BE2C (cell line): ENCODE data around the gene ATRN.

Experiments
- DNase-seq: peaks from one replicate; pipeline ENCODE4 v3.0.0-alpha.2; 2020
- H3K27me3 ChIP-seq: fragments of 250-450 bp; sonication (Bioruptor Pico); 2 replicates; pipeline ENCODE4 v1.5.1; 2020; ENCODE audit warnings: mild to moderate bottlenecking
- H3K36me3 ChIP-seq: fragments of 250-450 bp; sonication (Bioruptor Pico); 2 replicates; pipeline ENCODE4 v1.5.1; 2020; ENCODE audit warnings: mild to moderate bottlenecking
- H3K4me1 ChIP-seq: fragments of 250-450 bp; sonication (Bioruptor Pico); 2 replicates; pipeline ENCODE4 v1.5.1; 2020
- H3K4me3 ChIP-seq: 2 replicates; pipeline ENCODE4 v1.5.1; 2011; ENCODE audit warnings: low read depth, low read length
- H3K9me3 ChIP-seq: fragments of 250-450 bp; sonication (Bioruptor Pico); 2 replicates; pipeline ENCODE4 v1.5.1; 2020
- TF ChIP-seq, protein P1 (sequence below): IDR thresholded peaks from 2 replicates; pipeline ENCODE4 v1.5.1; 2012; ENCODE audit warnings: mild to moderate bottlenecking, low read depth, low read length

The ATRN gene

DNA sequence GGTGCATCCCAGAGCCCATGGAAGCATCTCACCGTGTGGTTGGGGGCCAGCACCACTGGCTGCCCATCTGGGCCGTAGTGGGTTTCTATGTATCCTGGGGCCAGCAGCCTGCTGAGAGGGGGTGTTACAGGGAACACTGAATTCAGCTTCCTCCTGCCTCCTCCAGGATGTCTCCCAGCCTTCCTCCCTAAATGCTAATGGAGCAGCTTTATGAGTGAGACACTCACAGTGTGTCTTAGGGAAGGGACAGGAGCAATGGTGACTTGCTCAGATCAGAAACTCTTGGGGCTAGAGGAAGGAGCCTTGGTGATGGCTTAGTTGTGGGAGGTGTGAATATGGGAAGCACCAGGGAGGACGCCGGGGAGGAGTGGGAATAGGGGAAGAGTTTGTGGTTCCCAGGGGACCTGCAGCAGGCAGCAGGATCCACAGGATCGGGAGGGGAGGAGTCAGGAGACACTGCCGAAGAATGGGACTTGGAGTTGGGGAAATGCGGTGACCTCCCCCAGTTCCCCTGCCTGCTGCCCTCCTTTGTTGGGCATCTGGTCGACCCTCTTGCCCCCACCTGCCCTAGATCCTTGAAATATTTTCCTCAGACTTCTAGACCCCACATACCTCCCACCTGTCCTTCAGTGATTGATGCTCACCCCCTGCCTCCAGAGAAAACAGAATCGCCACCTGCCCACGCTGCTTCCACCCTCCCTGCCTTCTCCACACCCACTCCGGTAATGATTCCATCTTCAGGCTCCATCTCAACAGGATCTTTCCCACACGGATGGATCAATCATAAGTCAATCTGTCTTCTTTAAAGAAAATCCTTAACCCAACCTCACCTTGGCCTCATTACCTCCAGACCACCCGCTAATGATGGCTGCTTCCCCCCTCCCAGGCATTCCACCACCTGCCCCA, 204.4 kb downstream of the ATRN start:
- no peaks in the 10 kb centered on the region for H3K36me3 ChIP-seq
- no peaks in the 10 kb centered on the region for H3K4me1 ChIP-seq
- peaks cover 51% of the 10 kb centered on the region for H3K27me3 ChIP-seq
- no peak overlapping the region for H3K4me3 ChIP-seq
- TF ChIP-seq, protein P1, sequence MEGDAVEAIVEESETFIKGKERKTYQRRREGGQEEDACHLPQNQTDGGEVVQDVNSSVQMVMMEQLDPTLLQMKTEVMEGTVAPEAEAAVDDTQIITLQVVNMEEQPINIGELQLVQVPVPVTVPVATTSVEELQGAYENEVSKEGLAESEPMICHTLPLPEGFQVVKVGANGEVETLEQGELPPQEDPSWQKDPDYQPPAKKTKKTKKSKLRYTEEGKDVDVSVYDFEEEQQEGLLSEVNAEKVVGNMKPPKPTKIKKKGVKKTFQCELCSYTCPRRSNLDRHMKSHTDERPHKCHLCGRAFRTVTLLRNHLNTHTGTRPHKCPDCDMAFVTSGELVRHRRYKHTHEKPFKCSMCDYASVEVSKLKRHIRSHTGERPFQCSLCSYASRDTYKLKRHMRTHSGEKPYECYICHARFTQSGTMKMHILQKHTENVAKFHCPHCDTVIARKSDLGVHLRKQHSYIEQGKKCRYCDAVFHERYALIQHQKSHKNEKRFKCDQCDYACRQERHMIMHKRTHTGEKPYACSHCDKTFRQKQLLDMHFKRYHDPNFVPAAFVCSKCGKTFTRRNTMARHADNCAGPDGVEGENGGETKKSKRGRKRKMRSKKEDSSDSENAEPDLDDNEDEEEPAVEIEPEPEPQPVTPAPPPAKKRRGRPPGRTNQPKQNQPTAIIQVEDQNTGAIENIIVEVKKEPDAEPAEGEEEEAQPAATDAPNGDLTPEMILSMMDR: no peak
- no peak for DNase-seq
- H3K9me3 ChIP-seq: no peaks in the 10 kb centered on the region

DNA sequence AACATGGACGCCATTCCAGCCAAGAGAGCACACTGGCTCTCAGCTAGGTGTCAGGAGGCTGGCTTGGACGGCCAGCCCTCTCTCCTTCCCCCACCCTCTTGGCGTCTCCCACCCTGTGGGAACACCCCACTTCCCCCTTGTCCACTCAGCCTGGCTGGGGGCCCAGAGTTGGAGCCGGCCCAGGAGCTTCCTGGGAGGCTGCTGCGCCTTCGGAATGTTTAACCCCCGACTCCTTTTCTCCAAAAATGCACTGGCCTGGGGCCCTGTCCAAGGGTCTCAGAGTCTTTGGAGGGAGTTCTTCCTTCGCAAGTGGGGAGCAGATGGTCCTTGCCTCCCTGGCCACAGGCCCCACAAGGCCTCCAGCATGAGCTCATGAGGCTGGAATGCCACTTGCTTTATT, 206.9 kb downstream of the ATRN start:
- peaks cover 38% of the 10 kb centered on the region for H3K27me3 ChIP-seq
- TF ChIP-seq, protein P1: no peak

DNA sequence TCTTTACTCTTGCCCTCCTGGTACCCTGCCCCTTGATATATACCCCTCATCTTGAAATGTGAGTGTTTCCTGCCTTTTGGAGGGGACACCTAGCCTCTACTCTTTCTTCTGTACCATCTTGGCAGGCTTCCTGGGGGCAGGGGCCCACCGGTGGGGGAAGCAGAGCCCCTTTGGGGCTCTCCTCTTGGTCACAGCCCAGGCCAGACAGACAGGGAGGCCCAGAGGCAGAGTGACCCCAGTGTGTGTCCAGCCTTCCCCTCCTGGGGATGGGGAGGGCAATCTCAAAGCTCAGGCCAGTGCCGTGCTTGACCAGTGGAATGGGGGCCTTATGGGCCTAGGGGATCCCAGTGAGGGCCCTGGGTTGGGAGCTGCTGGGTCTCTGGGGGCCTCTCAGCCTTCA, 207.4 kb downstream of the ATRN start:
- Histone ChIP-seq H3K9me3 (no peaks in the 10 kb centered on the region), H3K4me1 (no peaks in the 10 kb centered on the region), H3K36me3 (no peaks in the 10 kb centered on the region), H3K4me3 (no peak overlapping the region), H3K27me3 (peaks cover 33% of the 10 kb centered on the region)
- no peak for DNase-seq
- TF ChIP-seq, protein P1: no peak

More for the DNA sequence above, 206.9 kb downstream of the ATRN start:
- no peak overlapping the region for H3K4me3 ChIP-seq
- no peak for DNase-seq
- no peaks in the 10 kb centered on the region for H3K9me3 ChIP-seq
- no peaks in the 10 kb centered on the region for H3K36me3 ChIP-seq
- no peaks in the 10 kb centered on the region for H3K4me1 ChIP-seq

DNA sequence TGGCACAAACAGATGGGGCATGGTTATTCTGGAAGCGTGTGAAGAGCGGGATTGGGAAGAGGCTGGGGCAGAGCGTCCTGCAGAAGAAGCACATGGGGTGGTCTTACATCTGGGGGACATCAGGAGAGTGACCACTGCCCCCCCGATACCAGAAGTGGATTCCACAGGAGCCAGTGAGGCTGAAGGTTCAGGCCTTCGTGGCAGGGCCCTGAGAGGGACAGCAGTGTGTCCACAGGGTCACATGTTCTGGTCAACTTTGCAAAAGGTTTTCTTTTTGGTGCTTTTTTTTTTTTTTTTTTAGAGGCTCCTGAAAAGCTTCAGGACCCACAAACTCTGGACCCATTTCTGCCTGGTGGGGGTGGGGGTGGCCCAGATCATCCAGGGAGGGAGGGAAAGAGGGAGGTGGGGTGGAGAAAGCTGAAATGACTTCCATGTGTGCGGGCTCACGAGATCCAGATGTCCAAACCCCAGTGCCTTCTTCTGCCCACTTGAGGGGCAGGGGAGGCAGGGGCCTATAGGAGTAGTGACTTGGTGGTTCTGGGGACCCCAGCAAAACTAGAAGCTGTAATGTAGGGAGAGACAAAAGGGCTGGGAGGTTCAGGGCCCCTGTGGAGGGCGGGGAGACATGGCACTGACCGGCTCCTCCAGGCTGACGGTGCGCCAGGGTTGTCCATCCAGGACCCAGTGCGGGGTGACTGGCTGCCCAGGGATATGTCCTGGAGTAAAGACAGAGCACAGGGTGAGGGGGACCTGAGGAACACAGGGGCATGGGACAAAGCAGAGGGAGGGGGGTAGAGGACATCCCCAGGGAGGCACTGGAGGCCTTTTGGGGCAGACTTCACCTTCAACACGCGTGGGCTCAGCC, 208.3 kb downstream of the ATRN start:
- peaks cover 24% of the 10 kb centered on the region for H3K27me3 ChIP-seq
- H3K4me3 ChIP-seq: no peak overlapping the region
- H3K36me3 ChIP-seq: no peaks in the 10 kb centered on the region
- TF ChIP-seq, protein P1: no peak
- no peaks in the 10 kb centered on the region for H3K4me1 ChIP-seq
- DNase-seq: no peak
- H3K9me3 ChIP-seq: no peaks in the 10 kb centered on the region

DNA sequence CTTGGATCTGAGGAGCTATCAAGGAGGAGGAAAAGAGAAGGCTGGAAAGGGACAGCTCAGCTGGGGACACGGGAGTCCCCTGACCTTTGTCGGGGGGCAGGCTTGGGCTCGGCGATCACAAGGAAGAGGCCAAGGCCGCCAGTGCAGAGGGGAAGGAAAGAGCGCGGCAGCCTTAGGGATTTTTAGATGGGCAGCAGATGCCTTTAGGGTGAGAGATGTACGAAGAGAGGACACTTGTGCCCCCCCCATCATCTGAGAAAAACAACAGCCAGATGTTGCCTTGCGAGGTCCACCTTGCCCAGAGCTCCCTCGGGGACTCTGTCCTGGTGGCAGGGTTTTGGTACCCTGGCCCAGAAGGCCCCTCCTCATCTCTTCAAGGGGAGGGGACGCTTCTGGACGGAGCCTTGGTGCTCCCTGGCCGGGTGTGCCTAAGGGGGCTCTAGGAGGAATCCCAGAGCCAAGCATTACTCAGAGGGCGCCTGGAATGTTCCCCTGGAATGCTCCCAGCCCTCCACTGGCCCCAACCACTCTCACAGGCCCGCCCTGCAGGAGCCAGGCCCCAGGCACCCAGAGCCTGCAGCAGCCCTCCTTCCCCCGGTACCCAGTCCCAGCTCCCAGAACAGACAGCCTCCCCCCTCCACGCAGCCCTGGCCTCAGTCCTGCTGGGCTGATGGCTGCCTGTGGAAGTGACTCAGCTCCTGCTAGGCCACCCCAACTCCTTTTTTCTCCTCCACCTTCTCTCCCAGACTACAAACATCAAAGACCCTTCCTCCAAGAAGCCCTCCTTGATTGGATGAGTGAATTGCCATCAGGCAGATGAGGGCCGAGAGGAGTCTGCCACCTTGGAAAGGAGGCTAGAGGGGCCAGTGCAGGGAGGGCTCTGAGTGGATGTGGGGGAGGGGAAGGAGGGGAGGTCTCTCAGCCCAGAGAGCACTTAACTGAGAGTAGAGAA, 209.2 kb downstream of the ATRN start:
- TF ChIP-seq, protein P1: no peak
- no peak for DNase-seq
- Histone ChIP-seq H3K9me3 (no peaks in the 10 kb centered on the region), H3K4me1 (no peaks in the 10 kb centered on the region), H3K4me3 (no peak overlapping the region), H3K27me3 (peaks cover 15% of the 10 kb centered on the region), H3K36me3 (no peaks in the 10 kb centered on the region)
